HL-60 (cell line): ENCODE data around the gene CSF1.

Experiments used
- CTCF ChIP-seq: IDR thresholded peaks from one replicate; pipeline ENCODE4 v1.5.1; 2011; ENCODE audit warnings: low read length, control low read depth, inconsistent platforms; ENCODE audit not compliant: insufficient read depth
- SPI1 ChIP-seq: IDR thresholded peaks from 2 replicates; pipeline ENCODE4 v1.6.1; 2012; ENCODE audit warnings: low read depth, mild to moderate bottlenecking, borderline replicate concordance

- TF ChIP-seq CTCF (no peak), SPI1 (no peak)
Measured at GRCh38 chr1:109963864-109964263, 53.2 kb downstream of the CSF1 start.
